HG02885 (cell line): ENCODE data around the gene EDEM2.
A peak's percentile ranks its signal among the peaks of the same experiment; 100 is the strongest.
"Not testable (repeated sequence)": the region's sequence is repeated elsewhere in the genome, so short reads cannot be mapped to it uniquely, and the experiment has no call there.

Experiments
- ATAC-seq: cut with Tn5 transposase; IDR thresholded peaks from one replicate; pipeline ENCODE4 v1.9.1; 2021; ENCODE audit warnings: mild to moderate bottlenecking; ENCODE audit not compliant: unreplicated experiment, poor library complexity

The EDEM2 gene

GRCh38 chr20:35171438-35171752, 24.3 kb upstream of the EDEM2 start:
- ATAC-seq = no peak

GRCh38 chr20:35168701-35169409, 21.7 kb upstream of the EDEM2 start:
- ATAC-seq = not testable (repeated sequence)

- no peak for ATAC-seq
Measured at GRCh38 chr20:35167787-35168186, 20.7 kb upstream of the EDEM2 start.

- ATAC-seq = no peak
Measured at GRCh38 chr20:35166242-35166830, 19.2 kb upstream of the EDEM2 start.

GRCh38 chr20:35165221-35166185, 18.4 kb upstream of the EDEM2 start:
- ATAC-seq = no peak

GRCh38 chr20:35164531-35164930, 17.4 kb upstream of the EDEM2 start:
- ATAC-seq = not testable (repeated sequence)

GRCh38 chr20:35160341-35160740, 13.2 kb upstream of the EDEM2 start:
- ATAC-seq = not testable (repeated sequence)

GRCh38 chr20:35156978-35157377, 9.8 kb upstream of the EDEM2 start:
- no peak for ATAC-seq

- ATAC-seq = no peak
Measured at GRCh38 chr20:35155936-35156335, 8.8 kb upstream of the EDEM2 start.

- no peak for ATAC-seq
Measured at GRCh38 chr20:35151736-35152135, 4.6 kb upstream of the EDEM2 start.

- no peak for ATAC-seq
Measured at GRCh38 chr20:35150846-35151579, 3.9 kb upstream of the EDEM2 start.

- ATAC-seq = peak; percentile 23
Measured at GRCh38 chr20:35147575-35148071, 487 bp upstream of the EDEM2 start.

GRCh38 chr20:35146299-35146919, 727 bp downstream of the EDEM2 start:
- no peak for ATAC-seq

GRCh38 chr20:35145141-35145564, 2.0 kb downstream of the EDEM2 start:
- no peak for ATAC-seq

GRCh38 chr20:35144694-35145093, 2.4 kb downstream of the EDEM2 start:
- no peak for ATAC-seq

GRCh38 chr20:35135867-35136586, 11.1 kb downstream of the EDEM2 start:
- no peak for ATAC-seq

- no peak for ATAC-seq
Measured at GRCh38 chr20:35134880-35135279, 12.3 kb downstream of the EDEM2 start.

- ATAC-seq = no peak
Measured at GRCh38 chr20:35134472-35134871, 12.7 kb downstream of the EDEM2 start.

GRCh38 chr20:35133735-35134134, 13.4 kb downstream of the EDEM2 start:
- no peak for ATAC-seq
